ENCODE results near the gene SLC15A2. TPM values are rescaled to one million over a fixed set of nuclear protein-coding genes. Genes with fewer than 3 reads are reported as not detected.

SLC15A2 gene
- total RNA-seq, 1 experiment from 2014 or later: 0.41 TPM

DNA sequence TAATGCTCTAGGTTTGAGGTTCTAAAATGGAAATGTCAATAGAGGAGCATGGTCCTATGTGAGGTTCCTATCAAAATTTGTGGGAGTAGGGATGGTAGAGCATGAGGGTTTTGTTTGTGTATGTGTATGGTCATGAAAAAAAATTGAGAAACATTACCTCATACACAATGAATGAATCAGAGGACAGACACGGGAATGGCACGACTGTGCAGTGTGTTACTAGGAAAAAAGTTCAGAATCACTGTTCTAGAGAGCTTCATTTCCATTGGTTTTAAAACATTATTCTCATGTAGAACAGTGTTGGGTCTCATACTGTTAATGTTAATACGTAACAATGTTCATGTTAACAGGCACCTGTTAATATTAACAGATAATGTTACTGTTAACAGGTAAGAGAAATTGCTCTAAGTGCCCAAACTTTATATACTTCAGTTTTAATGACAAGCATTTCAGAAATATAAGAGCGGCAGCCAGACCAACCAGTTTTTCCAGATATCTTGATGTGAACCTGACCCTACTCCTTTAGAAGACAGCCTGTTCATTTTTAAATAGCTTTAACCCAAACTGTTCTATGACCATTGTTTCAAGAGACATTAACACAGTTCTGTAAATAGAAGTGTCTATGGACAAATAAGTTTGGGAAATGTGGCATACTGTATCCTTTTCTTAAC lies 48.0 kb downstream of the SLC15A2 start:
- no peaks in the 10 kb centered on the region for H3K4me1 ChIP-seq (ENCODE audit: control insufficient read depth, insufficient read depth, low read length)
- no peak overlapping the region for H3K4me3 ChIP-seq (ENCODE audit: low read depth in 2 of 2, low read length in 2 of 2)
- ChIA-PET POLR2A (no interaction called here), CTCF (no interaction called here)
- H3K27me3 ChIP-seq (ENCODE audit: control insufficient read depth, insufficient read depth, low read length): no peaks in the 10 kb centered on the region
- DNase-seq (ENCODE audit: low read depth, low spot score) (no peak), ATAC-seq (no peak)
- in situ Hi-C loops (cut with HindIII; ENCODE audit: low pct_unique_long_range_greater_than_20kb, low sequenced_read_pairs) (no loop called here), intact Hi-C loops (cut with micrococcal nuclease; ENCODE audit: unreplicated experiment) (no loop called here)
- no peak overlapping the region for H3K27ac ChIP-seq (ENCODE audit: low read length)
- TF ChIP-seq TCF7L2 (IDR thresholded peaks at IDR 0.05; ENCODE audit: low read depth, low read length): no peak
- TF ChIP-seq, protein P1, sequence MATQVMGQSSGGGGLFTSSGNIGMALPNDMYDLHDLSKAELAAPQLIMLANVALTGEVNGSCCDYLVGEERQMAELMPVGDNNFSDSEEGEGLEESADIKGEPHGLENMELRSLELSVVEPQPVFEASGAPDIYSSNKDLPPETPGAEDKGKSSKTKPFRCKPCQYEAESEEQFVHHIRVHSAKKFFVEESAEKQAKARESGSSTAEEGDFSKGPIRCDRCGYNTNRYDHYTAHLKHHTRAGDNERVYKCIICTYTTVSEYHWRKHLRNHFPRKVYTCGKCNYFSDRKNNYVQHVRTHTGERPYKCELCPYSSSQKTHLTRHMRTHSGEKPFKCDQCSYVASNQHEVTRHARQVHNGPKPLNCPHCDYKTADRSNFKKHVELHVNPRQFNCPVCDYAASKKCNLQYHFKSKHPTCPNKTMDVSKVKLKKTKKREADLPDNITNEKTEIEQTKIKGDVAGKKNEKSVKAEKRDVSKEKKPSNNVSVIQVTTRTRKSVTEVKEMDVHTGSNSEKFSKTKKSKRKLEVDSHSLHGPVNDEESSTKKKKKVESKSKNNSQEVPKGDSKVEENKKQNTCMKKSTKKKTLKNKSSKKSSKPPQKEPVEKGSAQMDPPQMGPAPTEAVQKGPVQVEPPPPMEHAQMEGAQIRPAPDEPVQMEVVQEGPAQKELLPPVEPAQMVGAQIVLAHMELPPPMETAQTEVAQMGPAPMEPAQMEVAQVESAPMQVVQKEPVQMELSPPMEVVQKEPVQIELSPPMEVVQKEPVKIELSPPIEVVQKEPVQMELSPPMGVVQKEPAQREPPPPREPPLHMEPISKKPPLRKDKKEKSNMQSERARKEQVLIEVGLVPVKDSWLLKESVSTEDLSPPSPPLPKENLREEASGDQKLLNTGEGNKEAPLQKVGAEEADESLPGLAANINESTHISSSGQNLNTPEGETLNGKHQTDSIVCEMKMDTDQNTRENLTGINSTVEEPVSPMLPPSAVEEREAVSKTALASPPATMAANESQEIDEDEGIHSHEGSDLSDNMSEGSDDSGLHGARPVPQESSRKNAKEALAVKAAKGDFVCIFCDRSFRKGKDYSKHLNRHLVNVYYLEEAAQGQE (IDR thresholded peaks at IDR 0.05; ENCODE audit: insufficient read depth in 1 of 2, low read depth in 2 of 2, low read length in 1 of 2): no peak
- TF ChIP-seq SIN3A (IDR thresholded peaks at IDR 0.05; ENCODE audit: borderline replicate concordance, insufficient read depth, low read depth, low read length): no peak
- no peak for TF ChIP-seq POLR2AphosphoS5 (IDR thresholded peaks at IDR 0.05; ENCODE audit: low read depth, low read length)
- TF ChIP-seq, protein P2, sequence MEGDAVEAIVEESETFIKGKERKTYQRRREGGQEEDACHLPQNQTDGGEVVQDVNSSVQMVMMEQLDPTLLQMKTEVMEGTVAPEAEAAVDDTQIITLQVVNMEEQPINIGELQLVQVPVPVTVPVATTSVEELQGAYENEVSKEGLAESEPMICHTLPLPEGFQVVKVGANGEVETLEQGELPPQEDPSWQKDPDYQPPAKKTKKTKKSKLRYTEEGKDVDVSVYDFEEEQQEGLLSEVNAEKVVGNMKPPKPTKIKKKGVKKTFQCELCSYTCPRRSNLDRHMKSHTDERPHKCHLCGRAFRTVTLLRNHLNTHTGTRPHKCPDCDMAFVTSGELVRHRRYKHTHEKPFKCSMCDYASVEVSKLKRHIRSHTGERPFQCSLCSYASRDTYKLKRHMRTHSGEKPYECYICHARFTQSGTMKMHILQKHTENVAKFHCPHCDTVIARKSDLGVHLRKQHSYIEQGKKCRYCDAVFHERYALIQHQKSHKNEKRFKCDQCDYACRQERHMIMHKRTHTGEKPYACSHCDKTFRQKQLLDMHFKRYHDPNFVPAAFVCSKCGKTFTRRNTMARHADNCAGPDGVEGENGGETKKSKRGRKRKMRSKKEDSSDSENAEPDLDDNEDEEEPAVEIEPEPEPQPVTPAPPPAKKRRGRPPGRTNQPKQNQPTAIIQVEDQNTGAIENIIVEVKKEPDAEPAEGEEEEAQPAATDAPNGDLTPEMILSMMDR (IDR thresholded peaks at IDR 0.05): no peak
- no peaks in the 10 kb centered on the region for H3K9me3 ChIP-seq (ENCODE audit: control insufficient read depth, insufficient read depth, low read depth, low read length)
- no peaks in the 10 kb centered on the region for H3K36me3 ChIP-seq (ENCODE audit: control insufficient read depth, insufficient read depth, low read length)
- no TSS peak for BruUV-seq (replicated peaks)

DNA sequence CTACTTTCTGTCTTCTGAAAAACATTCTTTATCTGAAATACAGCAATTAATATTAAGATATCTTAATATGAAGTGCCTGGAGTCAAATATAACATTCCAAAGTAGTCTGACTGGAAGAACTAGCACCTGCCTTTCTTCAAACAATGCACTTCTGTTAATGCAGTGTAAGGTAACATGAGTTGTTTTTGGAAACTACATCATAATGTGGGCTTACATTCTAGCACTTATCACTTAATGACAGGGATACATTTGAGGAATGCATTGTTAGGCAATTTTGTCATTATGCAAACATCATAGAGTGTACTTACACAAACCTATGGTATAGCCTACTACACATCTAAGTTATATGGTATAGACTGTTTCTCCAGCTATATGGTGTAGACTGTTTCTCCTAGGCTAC lies 49.2 kb downstream of the SLC15A2 start:
- Histone ChIP-seq H3K27me3 (ENCODE audit: control insufficient read depth, insufficient read depth, low read length) (no peaks in the 10 kb centered on the region), H3K36me3 (ENCODE audit: control insufficient read depth, insufficient read depth, low read length) (no peaks in the 10 kb centered on the region), H3K9me3 (ENCODE audit: control insufficient read depth, insufficient read depth, low read depth, low read length) (no peaks in the 10 kb centered on the region), H3K4me3 (ENCODE audit: low read depth in 2 of 2, low read length in 2 of 2) (no peak overlapping the region), H3K27ac (ENCODE audit: low read length) (no peak overlapping the region), H3K4me1 (ENCODE audit: control insufficient read depth, insufficient read depth, low read length) (no peaks in the 10 kb centered on the region)
- ATAC-seq (no peak), DNase-seq (ENCODE audit: low read depth, low spot score) (no peak)
- POLR2A ChIA-PET: no interaction called here
- TF ChIP-seq SIN3A (IDR thresholded peaks at IDR 0.05; ENCODE audit: borderline replicate concordance, insufficient read depth, low read depth, low read length) (no peak), TCF7L2 (IDR thresholded peaks at IDR 0.05; ENCODE audit: low read depth, low read length) (no peak), POLR2AphosphoS5 (IDR thresholded peaks at IDR 0.05; ENCODE audit: low read depth, low read length) (no peak)
- TF ChIP-seq, protein P1 (IDR thresholded peaks at IDR 0.05; ENCODE audit: insufficient read depth in 1 of 2, low read depth in 2 of 2, low read length in 1 of 2): no peak
- TF ChIP-seq, protein P2 (IDR thresholded peaks at IDR 0.05): no peak
- in situ Hi-C loops (cut with HindIII; ENCODE audit: low pct_unique_long_range_greater_than_20kb, low sequenced_read_pairs) (no loop called here), intact Hi-C loops (cut with micrococcal nuclease; ENCODE audit: unreplicated experiment) (no loop called here)
- BruUV-seq (replicated peaks): no TSS peak
- CTCF ChIA-PET: no interaction called here
